ENCODE measurements around the gene DSPP.

Gene DSPP

GRCh38 chr4:87592124-87592523 lies 16.2 kb upstream of the DSPP start:
- TF ChIP-seq CTCF (IDR thresholded peaks at IDR 0.05; ENCODE audit: low read depth, low read length), result no peak
- DNase-seq (ENCODE audit: extremely low read depth, low read depth), result no peak

GRCh38 chr4:87601361-87601760 lies 7.0 kb upstream of the DSPP start:
- TF ChIP-seq CTCF (IDR thresholded peaks at IDR 0.05; ENCODE audit: low read depth, low read length), result no peak
- DNase-seq (ENCODE audit: extremely low read depth, low read depth), result no peak

- DNase-seq (ENCODE audit: extremely low read depth, low read depth), result no peak
- no peak for TF ChIP-seq CTCF (IDR thresholded peaks at IDR 0.05; ENCODE audit: low read depth, low read length)
These were observed 6.1 kb downstream of the DSPP start for GRCh38 chr4:87614292-87614890.

DNA sequence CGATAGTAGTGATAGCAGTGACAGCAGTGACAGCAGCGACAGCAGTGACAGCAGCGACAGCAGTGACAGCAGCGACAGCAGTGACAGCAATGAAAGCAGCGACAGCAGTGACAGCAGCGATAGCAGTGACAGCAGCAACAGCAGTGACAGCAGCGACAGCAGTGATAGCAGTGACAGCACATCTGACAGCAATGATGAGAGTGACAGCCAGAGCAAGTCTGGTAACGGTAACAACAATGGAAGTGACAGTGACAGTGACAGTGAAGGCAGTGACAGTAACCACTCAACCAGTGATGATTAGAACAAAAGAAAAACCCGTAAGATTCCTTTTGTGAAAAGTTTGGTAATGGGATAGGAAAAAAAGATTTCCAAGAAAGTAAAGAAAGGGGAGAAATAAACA lies 7.9 kb downstream of the DSPP start:
- TF ChIP-seq CTCF (IDR thresholded peaks at IDR 0.05; ENCODE audit: low read depth, low read length), result no peak
- DNase-seq (ENCODE audit: extremely low read depth, low read depth), result no peak

DNA sequence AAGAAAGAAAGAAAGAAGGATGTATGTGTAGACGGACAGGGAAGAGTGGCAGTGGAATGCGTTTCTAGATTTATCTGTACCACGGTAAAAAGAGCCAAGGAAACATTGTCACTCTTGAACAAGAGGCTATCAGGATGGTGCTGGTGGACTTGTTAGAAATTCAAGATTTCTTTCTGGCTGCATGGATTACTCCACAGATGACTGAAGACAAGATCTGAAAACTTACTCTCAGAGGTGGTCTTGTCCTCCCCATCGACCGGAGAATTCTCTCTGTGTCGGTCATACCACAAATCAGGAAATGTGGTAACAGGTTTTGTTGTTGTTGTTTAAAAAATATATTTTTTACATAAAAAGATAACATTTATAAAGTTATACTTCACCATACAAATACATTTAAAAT lies 11.8 kb downstream of the DSPP start:
- no peak for TF ChIP-seq CTCF (IDR thresholded peaks at IDR 0.05; ENCODE audit: low read depth, low read length)

DNA sequence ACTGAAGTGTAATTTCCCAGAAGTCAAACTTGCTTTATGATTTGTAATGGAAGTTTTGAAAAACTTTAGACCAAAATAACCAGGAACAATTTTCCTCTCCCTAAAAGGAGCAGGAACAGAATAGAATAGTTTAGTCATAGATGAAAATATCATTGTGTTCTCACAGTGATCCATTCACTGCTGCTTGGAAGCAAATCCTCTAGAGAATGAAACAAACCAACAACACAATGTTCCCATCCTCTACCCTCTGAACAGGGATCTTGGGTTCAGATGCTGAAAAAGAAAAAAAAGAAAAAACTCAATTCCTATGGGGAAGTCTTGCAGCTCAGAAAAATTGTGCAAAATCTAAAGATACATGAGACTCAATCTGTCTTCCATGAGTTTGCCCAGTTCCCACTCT lies 12.2 kb downstream of the DSPP start:
- no peak for TF ChIP-seq CTCF (IDR thresholded peaks at IDR 0.05; ENCODE audit: low read depth, low read length)
- DNase-seq (ENCODE audit: extremely low read depth, low read depth), result no peak

More for the DNA sequence above, 11.8 kb downstream of the DSPP start:
- DNase-seq (ENCODE audit: extremely low read depth, low read depth), result no peak

GRCh38 chr4:87622303-87622702 lies 14.0 kb downstream of the DSPP start:
- no peak for TF ChIP-seq CTCF (IDR thresholded peaks at IDR 0.05; ENCODE audit: low read depth, low read length)
- DNase-seq (ENCODE audit: extremely low read depth, low read depth), result no peak
